Stomach (tissue), 9 donors: ENCODE results near the gene SYT2. TPM values are rescaled to one million over a fixed set of nuclear protein-coding genes. Genes with fewer than 3 reads are reported as not detected.
A peak's percentile ranks its signal among the peaks of the same experiment; 100 is the strongest.

ENCODE experiments used
- DNase-seq, 2 donors: peaks; one replicate each; pipeline versions ENCODE4 v3.0.0 to v3.0.0-alpha.2; 2013 to 2019
- H3K27ac ChIP-seq, 5 donors: fragments of 200-600 bp in 4 of 5; sonication (generic) in 4 of 5; one replicate each; pipeline ENCODE4 v1.5.1; 2013 to 2019; ENCODE audit warnings: mild to moderate bottlenecking in 1 of 5, moderate library complexity in 1 of 5
- H3K27me3 ChIP-seq, 3 donors: fragments of 200-600 bp; sonication (generic); one replicate each; pipeline ENCODE4 v1.5.1; 2017 to 2019; ENCODE audit warnings: mixed run types in 1 of 3
- H3K36me3 ChIP-seq, 4 donors: fragments of 200-600 bp; sonication (generic); 1 replicate in 3 of 4; 2 replicates in 1 of 4; pipeline ENCODE4 v1.5.1; 2016 to 2019
- H3K4me1 ChIP-seq, 4 donors: fragments of 200-600 bp; sonication (generic); one replicate each; pipeline ENCODE4 v1.5.1; 2016 to 2019
- H3K4me3 ChIP-seq, 4 donors: fragments of 200-600 bp; sonication (generic) in 3 of 4; one replicate each; pipeline ENCODE4 v1.5.1; 2016 to 2019; ENCODE audit warnings: mild to moderate bottlenecking in 1 of 4
- H3K9me3 ChIP-seq, 4 donors: fragments of 200-600 bp; sonication (generic); one replicate each; pipeline ENCODE4 v1.5.1; 2016 to 2019
- EP300 ChIP-seq: sonication (generic); formaldehyde crosslinking; IDR thresholded peaks from one replicate; pipeline ENCODE4 v1.6.1; 2017; ENCODE audit warnings: antibody characterized with exemption
- POLR2A ChIP-seq, 4 donors: fragments of 450-650 bp; IDR thresholded peaks; one replicate each; pipeline ENCODE4 v1.6.1; 2016; ENCODE audit warnings: antibody characterized with exemption in 4 of 4, control low read depth in 2 of 4, mild to moderate bottlenecking in 1 of 4, moderate library complexity in 1 of 4
- POLR2AphosphoS5 ChIP-seq, 3 donors: sonication (generic); formaldehyde crosslinking; IDR thresholded peaks; one replicate each; pipeline ENCODE4 v1.6.1; 2016; ENCODE audit warnings: antibody characterized with exemption in 3 of 3
- WGBS, 5 donors: extraction: QIAGEN DNeasy Blood & Tissue Kit in 3 of 5; methylation state at CpG; one replicate each; pipeline versions ENCODE4 v1.1.5 to v1.1.7; 2013 to 2018; 5-methylcytosine and 5-hydroxymethylcytosine counted together
- intact Hi-C: fragments of 100-400 bp; cut with DNase I; formaldehyde crosslinking; loops from one replicate; pipeline ENCODE4 v1.15.1; 2023; ENCODE audit warnings: low total_unique reads
- polyA plus RNA-seq, 3 donors: library from polyadenylated mRNA; stranded (reverse); fragments of 200-250 nt; gene quantifications; one replicate each; pipeline ENCODE4 v1.2.3, GENCODE V29; 2013
- total RNA-seq, 5 donors: library from RNA; depleted of rRNA; stranded (reverse); fragments of >200 nt; gene quantifications; one replicate each; pipeline versions ENCODE4 v1.1.0 to v1.2.3, GENCODE V29; 2014 to 2016
- TF ChIP-seq, protein P1 (sequence below), 7 experiments: fragments of 450-650 bp in 4 of 7; fragments of 200-600 bp in 3 of 7; sonication (generic) in 3 of 7; IDR thresholded peaks; one replicate each; pipeline ENCODE4 v1.5.1; 2016 to 2019; ENCODE audit warnings: antibody characterized with exemption in 7 of 7, control low read depth in 2 of 7, mild to moderate bottlenecking in 1 of 7
- donor health status: healthy with polysubstance abuse.
- donor health status: Bipolar disorder and iron deficiency.
- donor health status: healthy.

Gene SYT2
- total and polyA plus RNA-seq, 8 donors: 0.18 to 0.29 TPM; not detected in 6

GRCh38 chr1:202659974-202660373 is 50.3 kb downstream of the SYT2 start:
- intact Hi-C loops: no loop called here
- no peak overlapping the region for H3K27ac ChIP-seq
- H3K4me1 ChIP-seq: no peaks in the 10 kb centered on the region
- no peaks in the 10 kb centered on the region for H3K9me3 ChIP-seq
- TF ChIP-seq EP300 (no peak), POLR2AphosphoS5 (IDR thresholded peaks at IDR 0.05) (no peak), POLR2A (IDR thresholded peaks at IDR 0.05) (no peak)
- TF ChIP-seq, protein P1, sequence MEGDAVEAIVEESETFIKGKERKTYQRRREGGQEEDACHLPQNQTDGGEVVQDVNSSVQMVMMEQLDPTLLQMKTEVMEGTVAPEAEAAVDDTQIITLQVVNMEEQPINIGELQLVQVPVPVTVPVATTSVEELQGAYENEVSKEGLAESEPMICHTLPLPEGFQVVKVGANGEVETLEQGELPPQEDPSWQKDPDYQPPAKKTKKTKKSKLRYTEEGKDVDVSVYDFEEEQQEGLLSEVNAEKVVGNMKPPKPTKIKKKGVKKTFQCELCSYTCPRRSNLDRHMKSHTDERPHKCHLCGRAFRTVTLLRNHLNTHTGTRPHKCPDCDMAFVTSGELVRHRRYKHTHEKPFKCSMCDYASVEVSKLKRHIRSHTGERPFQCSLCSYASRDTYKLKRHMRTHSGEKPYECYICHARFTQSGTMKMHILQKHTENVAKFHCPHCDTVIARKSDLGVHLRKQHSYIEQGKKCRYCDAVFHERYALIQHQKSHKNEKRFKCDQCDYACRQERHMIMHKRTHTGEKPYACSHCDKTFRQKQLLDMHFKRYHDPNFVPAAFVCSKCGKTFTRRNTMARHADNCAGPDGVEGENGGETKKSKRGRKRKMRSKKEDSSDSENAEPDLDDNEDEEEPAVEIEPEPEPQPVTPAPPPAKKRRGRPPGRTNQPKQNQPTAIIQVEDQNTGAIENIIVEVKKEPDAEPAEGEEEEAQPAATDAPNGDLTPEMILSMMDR (IDR thresholded peaks at IDR 0.05): no peak
- no peaks in the 10 kb centered on the region for H3K36me3 ChIP-seq
- DNase-seq: no peak
- no peak overlapping the region for H3K4me3 ChIP-seq
- 37 to 68% (median 51%) methylated on average over 2 to 3 of the region's 3 CpGs for WGBS, 5 donors
- H3K27me3 ChIP-seq: peaks cover 0 to 94% (median 17%) of the 10 kb centered on the region in 3 donors

DNA sequence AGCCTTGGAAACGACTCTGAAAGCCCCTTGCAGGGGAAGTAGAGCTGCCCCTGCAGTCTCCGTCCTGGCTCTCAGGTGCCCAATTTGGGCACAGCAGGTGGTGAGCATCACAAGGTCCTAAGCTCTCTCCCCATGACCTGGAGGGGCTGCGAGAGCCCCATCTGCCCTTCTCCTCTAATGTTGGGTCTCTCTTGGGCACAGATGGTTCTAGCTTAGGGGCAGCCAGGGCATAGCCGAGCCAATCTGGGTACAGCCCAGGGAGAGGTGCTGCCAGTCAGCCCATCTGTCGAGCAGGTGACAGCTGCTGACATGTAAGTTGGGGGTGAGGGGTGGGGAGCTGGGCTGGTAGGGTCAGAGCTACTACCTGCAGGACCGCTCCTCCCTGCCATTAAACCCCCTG is 50.7 kb downstream of the SYT2 start:
- TF ChIP-seq EP300: no peak
- TF ChIP-seq, protein P1 (IDR thresholded peaks at IDR 0.05): no peak
- TF ChIP-seq POLR2A (IDR thresholded peaks at IDR 0.05): no peak
- TF ChIP-seq POLR2AphosphoS5 (IDR thresholded peaks at IDR 0.05): no peak
- no peak for DNase-seq
- 40 to 52% (median 51%) methylated on average over 3 to 6 of the region's 6 CpGs for WGBS, 5 donors
- Histone ChIP-seq H3K36me3 (no peaks in the 10 kb centered on the region), H3K9me3 (no peaks in the 10 kb centered on the region), H3K4me1 (no peaks in the 10 kb centered on the region), H3K27me3 (peaks cover 0 to 95% (median 17%) of the 10 kb centered on the region in 3 donors), H3K4me3 (no peak overlapping the region), H3K27ac (no peak overlapping the region)
- intact Hi-C loops: no loop called here

- H3K27ac ChIP-seq: no peak overlapping the region
- WGBS, 5 donors: 45 to 72% (median 48%) methylated on average over 2 of the region's 2 CpGs
- H3K4me1 ChIP-seq: no peaks in the 10 kb centered on the region
- H3K4me3 ChIP-seq: no peak overlapping the region
- no peak for DNase-seq
- H3K27me3 ChIP-seq: peaks cover 0 to 95% (median 17%) of the 10 kb centered on the region in 3 donors
- no peaks in the 10 kb centered on the region for H3K36me3 ChIP-seq
- TF ChIP-seq POLR2AphosphoS5 (IDR thresholded peaks at IDR 0.05) (no peak), EP300 (no peak), POLR2A (IDR thresholded peaks at IDR 0.05) (no peak)
- TF ChIP-seq, protein P1 (IDR thresholded peaks at IDR 0.05): no peak
- intact Hi-C loops: no loop called here
- no peaks in the 10 kb centered on the region for H3K9me3 ChIP-seq
Measured at GRCh38 chr1:202658769-202659168, 51.5 kb downstream of the SYT2 start.

DNA sequence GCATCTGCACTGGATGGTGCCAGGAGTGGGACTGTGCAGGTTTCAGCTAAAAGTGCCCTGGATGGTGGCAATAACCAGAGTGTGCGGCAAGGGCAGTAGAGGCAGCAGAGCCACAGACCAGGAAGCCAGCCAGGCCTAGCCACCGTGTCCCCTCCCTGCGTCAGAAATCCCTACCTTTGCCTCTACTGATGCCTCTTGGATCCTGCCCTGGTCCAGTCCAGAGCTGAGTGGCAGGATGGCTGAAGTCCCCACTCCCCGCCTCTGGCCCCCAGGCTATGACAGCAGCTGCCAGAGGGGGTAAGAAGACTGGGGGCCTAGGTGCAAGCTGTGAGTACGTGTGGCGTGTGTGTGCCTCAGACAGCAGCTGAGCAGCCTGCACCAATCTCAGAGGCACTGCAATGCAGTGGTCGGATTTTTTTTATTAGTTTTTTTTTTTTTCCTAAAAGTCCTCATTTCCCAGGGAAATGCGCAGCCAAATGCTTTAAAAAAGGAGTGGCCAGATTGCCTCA is 51.9 kb downstream of the SYT2 start:
- no peak overlapping the region for H3K4me3 ChIP-seq
- H3K27ac ChIP-seq: no peak overlapping the region
- peaks cover 0 to 95% (median 17%) of the 10 kb centered on the region in 3 donors for H3K27me3 ChIP-seq
- WGBS, 5 donors: 76 to 86% (median 77%) methylated on average over 6 to 8 of the region's 8 CpGs
- intact Hi-C loops: no loop called here
- H3K4me1 ChIP-seq: no peaks in the 10 kb centered on the region
- no peaks in the 10 kb centered on the region for H3K36me3 ChIP-seq
- DNase-seq: no peak
- no peaks in the 10 kb centered on the region for H3K9me3 ChIP-seq
- no peak for TF ChIP-seq POLR2AphosphoS5 (IDR thresholded peaks at IDR 0.05)

DNA sequence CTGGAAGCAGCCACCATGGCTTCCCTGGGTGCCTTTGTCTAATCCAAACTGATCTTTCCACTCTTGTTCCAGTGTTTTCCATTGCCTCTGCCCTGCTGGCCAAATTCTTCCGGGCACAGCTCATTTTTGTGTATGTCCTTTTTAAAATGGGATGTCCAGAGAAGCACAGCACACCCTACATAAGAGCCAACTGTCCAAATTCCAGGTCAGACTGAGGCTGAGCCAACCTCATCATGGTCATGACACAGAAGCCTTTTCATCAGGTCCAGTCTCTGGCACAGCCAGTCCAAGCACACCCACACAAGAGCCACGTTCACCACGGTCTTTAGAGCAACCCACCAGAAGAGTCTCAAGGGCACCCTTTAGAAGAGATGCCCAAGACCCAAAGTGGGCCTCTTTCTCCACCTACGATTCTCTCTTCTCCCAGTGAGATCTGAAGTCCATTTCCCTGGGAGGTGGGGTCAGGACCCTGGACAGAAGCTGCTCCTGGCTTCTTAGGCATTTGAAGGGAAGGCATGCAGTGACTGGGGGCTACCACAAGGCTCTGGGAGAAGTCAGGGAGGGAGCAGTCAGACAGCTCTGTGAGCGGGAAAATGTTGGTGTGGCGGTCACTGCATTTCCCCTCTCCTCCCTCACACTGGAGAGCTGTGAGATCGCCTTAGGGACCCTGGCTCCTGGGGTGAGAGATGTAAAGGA is 53.2 kb downstream of the SYT2 start:
- Histone ChIP-seq H3K36me3 (no peaks in the 10 kb centered on the region), H3K27me3 (peaks cover 0 to 88% (median 15%) of the 10 kb centered on the region in 3 donors), H3K4me1 (no peaks in the 10 kb centered on the region), H3K9me3 (no peaks in the 10 kb centered on the region), H3K4me3 (no peak overlapping the region), H3K27ac (no peak overlapping the region)
- DNase-seq: peak in 1 of 2 donors; percentile 40
- intact Hi-C loops: no loop called here
- TF ChIP-seq POLR2A (IDR thresholded peaks at IDR 0.05): no peak
- TF ChIP-seq POLR2AphosphoS5 (IDR thresholded peaks at IDR 0.05): no peak
- TF ChIP-seq, protein P1 (IDR thresholded peaks at IDR 0.05): no peak
- TF ChIP-seq EP300: no peak
- whole genome bisulfite sequencing, 5 donors: 44 to 59% (median 49%) methylated on average over 7 of the region's 7 CpGs
